GM19240 (cell line): ENCODE measurements around the gene CELF3.

ENCODE experiments used
- DNase-seq: peaks from one replicate; pipeline ENCODE4 v3.0.0; 2011; ENCODE audit warnings: low spot score; ENCODE audit not compliant: insufficient read length

CELF3 gene

DNA sequence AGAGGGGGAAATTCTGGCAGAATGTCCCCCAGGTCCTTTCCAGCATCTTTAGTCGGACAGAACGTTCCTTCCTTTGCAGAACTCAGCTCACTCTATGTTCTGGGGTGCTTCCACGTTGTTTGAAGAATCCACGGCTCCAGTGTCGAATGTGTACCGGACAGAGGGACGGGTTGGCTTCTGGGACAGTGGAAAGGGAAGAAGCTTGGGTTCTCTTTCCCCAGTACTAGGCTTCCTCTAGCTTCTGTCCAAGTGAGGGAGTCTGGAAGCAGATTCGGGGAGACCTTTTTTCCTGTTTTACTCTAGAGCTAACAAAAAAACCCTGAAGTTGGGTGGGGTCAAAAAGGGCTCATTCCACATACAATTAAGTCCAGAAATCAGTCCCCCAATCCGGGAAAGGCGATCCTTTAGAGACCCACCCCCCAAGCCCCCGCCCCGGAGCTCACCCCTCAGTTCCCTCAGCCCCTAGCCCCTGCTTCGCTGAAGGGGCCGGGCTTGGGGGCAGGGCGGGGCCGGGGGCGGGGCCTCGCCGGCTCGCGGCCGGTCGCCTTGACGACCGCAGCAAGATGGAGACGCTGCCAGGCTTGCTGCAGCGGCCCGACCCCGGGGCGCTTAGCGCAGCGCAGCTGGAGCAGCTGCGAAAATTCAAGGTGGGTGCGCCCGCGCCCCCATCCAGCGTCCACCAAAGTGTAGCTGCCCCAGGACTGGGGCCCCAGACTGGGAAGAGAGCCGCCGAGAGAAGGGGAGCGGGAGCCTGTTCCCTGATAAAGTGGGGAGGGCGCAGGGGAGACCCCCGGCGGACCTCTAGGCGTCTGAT is 4.6 kb upstream of the CELF3 start, which contains the start of gene RIIAD1:
TSS of gene RIIAD1 (plus strand) at position 549 of the 814 bp plus-strand sequence. CDS start at position 564, 15 bp downstream.
- DNase-seq: peak; percentile 93

DNA sequence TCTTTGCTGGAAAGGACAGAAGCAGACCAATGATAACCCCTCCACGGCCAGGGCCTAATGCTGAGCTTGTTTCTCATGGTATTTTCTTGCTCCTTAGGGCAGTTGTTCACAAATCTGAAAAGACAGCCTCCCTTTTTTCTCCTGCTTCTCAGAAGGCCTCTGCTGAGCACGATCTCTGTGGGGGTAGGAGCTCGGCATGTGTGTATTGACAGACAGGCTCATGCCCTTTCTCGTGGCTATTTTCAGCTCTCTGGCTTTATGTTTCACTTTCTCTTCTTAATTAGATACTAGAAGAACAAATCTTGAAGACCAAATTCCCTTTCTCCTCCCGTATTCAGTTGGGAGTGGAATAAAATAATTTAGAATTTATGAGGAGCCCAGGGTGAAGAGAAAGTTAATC is 4.0 kb upstream of the CELF3 start:
- peak; percentile 68 for DNase-seq

DNA sequence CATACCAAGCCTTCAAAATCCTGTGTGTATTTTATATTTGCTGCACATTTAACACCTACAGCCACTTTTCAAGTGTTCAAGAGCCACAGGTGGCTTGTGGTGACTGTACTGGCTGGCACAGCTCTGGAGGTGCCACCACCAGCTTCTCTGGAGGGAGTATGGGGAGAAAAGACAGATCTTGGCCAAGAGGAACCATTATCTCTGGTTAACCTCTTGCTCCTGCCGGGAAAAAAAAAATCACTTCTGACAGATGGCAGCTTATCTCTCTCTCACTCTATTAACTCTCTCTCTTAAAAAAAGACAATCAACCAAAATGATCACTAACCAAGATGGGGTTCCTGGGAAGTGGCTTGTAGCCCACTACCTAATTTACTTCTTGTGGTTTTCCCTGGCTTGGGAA is 3.5 kb upstream of the CELF3 start:
- no peak for DNase-seq

DNA sequence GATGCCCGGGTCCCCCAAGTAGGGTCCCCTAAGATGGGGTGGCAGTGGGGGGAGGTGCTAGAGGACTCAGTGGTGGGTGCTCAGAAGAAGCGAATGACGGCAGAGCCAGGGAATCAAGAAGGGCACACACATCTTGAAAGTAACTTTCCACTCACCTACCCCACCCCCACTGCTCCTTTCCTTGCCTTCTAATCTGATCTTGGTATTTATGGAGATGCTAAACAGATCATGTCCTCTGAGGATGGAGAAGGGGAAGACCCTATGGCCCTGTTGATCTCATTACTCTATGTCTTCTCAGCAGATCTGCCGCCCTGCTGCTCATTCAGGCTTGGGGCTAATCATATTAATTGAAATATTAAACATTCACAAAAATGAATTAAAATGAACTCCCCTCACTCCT is 2.1 kb upstream of the CELF3 start:
- no peak for DNase-seq

DNA sequence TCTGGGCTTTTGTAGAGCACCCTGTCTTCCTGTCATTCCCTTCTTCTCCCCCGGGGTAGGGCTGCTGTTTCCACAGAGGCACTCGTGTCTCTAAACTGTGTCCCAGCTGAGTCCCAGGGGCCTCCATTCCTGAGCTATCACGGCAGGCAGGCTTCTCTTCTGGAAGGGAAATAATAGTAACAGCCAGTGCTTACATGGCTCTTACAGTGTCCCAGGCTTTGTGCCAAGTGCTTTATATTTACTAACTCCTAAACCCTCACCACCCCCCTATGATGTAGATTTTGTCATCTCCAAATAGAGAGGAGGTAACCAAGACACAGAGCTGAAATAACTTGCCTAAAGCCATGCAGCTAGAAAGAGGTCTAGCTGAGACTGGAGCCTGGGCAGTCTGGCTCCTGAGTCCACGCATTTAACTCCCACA is 1.4 kb upstream of the CELF3 start:
- DNase-seq: no peak

DNA sequence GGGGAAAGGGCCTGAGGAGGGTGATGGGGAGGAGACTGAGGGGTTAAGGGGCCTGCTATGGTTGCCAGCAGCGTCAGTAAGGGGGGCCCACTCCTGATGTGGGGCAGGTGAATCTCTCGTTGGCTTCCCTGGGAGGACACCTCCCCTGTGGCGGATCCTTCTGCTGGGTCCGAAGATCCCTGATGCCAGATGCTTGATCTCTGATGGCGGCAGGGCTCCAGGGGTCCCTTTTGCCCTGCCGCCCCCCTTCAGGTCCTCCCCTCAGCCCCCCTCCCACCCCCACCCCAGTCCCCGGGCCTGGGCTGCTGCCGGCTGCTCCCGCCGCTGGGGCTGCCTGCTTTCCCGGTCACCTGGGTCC is 219 bp downstream of the CELF3 start:
- DNase-seq: no peak

DNA sequence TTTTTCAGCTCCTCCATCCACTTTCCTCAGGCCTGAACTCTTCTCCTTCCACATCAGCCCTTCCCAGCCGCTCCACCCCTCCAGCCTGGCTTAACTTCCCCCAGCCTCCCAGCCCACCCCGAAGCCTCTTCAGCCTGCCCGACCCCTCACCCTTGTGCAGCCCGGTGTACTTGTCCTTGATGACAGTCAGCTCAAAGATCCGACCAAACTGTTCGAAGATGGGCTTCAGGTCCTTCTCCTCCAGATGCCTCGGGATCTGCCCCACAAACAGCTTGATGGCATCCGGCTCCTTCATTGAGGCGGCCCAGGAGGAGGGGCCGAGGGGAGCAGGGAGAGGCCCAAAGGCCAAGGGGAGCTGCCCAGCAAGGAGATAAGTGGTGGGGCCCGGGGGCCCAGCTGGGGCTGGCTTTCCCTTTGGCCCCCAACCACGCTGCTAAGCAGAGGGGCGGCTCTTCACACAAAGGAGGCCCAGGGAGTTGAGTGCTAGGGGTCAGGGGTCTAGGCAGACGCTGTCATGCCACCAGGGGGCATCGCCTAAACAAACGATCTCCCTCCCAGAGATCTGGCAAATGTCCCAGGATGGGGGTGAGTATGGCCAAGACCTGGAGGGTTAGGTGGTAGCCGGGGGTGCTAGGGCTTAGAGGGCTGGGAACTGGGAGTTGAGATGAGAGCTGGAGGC is 738 bp downstream of the CELF3 start:
- no peak for DNase-seq

DNA sequence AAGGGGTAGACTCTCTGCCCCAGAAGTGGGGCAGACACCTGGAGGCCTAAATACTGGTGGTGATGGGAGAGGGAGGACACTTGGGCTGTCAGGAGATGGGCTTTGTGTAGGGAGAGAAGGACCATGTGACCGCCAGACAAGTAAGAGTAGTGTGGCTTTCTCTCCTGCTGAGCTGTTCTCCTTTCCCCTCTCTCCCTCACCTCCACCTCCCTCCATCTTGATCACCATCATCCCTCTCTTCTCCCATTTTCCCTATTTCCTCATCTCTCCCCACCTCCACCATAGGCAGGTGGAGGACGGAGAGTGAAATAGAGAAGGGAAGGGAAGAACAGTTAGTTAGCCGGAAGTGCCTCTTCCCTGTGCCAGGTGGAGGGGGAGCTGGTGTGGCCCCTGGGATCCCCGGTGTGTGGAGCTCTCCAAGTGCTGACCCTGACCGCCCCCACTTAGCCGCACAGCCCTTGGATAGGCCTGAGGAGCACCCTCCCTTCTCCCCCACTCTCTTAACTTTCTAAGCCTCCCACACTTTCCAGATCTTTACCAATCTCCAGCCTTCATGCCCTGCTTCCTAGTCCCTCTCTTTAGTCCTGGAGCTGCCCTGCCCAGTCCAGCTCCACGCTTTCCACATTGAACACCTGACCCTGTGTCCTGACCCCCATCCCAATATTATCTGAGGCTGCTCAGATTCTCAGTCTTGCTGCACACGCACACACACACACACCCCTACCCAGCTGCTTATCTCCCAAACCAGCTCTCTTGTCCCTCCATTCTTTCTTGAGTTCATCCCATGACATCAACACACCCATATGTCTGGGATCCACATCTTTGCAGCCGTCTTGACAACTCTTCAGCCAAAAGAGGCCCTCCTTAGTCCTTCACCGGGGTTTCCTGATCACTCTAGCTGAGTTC is 1.5 kb downstream of the CELF3 start:
- no peak for DNase-seq

DNA sequence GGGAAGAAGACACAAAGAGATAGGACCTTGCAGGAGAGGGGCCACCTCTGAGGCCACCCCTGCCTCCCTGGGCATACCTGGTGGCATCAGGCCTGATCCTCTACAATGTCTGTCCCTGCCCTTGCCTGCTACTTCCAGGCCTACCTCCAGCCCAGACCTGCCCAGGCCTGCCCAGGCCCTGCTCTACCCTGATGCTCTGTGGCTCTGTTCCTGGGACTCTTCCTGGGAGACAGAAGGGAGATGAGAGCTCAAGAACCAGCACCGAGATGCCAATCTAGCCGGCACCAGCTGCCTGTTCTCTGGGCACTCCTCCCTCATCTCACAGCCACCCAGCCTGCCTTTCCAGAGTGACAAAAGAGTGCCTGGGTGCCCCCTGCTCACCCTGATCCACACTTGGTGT is 2.7 kb downstream of the CELF3 start:
- DNase-seq: no peak

DNA sequence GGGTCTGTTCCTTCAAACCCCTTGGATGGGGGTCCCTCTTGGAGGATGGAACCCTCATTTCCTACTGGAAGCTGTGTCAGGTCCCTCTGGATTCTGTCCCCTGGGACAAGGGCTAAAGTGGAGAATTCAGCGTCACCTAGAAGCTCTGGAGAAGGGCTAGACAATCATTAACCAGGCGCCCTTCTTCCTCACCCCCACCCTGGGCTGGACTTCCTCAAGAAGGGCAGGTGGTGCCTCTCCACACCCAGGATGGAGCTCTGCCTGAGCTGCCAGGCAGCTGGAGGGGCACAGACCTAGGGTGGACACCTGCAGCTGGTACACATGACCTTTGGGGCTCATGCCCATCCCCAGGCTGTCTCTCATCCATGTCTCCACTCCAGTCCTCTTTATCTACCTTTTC is 3.6 kb downstream of the CELF3 start:
- no peak for DNase-seq

DNA sequence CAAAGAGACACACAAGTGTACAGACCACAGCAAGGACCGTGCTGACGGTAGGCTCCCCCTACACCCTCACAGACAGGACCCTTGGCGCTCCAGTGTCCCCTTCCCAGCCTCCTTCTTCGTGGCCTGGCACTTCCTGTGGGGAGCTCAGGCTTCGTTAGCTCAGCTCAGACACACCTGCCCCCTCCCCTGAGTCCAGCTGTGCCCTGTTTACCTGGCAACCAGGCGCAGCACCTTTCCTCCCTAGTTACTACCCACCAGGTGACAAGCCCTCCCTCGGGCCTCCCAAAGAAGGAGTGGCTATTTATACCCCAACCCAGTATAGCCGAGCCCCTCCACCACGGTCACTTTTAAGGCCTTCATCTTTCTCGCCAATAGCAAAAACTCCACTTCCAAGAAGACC is 4.7 kb downstream of the CELF3 start:
- DNase-seq: no peak

DNA sequence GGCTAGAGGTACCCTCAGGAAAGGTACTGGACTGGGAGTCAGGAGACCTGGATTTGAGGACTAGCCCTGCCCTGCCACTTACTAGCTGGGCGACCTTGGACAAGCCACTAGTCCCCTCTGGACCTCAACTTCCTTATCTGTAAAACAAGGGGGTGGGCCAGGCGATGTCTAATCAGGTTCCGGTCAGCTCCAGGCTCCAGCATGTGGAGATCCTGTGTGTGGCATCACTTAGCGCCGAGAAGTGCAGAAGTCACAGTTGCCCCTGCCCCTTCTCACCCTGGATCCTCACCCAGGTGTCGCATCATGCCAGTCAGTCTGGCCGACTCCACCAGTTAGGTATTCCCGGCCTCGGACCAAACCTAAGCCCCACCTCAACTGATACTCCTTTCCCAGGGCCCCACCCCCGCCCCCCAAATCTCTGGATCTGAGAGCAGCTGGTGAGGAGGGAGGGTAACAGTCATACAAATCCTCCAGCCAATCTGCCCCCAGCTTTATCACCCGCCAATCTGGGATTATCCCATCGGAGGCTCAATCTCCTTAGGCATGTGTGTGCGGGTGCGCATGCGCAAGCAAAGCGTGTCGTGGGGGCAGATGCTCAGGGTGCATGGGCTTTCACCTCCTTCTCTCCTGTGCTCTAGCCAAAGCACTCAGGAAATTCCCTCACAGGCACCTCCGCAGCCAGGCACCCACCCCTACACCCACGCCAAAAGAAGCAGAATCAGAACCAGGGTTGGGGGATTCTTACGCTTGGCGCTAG is 5.4 kb downstream of the CELF3 start:
- DNase-seq: no peak

DNA sequence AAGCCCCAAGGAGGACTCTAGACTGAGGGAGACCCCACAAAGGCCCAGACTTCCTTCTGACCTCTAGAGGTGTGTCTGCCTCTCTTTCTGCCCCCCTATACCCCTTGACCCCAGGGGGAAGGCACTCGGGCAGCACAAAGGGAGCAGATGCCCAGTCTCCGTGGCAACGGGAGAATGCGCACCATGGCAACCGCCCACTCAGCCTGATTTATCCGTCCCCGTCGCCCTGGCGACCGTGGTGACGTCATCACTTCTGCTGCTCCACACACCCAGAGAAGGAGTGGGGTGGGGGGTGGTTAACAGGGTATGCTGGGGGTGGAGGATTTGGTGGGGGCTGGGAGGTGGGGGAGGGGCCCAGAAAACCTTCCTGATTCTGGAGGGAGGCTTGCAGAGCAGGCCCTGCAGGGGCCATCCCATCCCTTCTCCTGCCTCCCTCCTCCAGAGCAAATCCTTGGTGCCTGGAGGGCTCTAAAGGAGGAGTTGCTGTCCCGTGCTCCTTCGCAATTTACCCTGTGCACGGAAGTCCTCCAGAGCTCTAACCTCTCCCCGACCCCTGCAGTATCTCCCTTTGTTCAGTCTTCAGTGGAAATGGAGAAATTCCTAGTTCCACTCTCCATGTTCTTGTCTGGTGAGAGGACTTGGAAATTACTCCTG is 6.3 kb downstream of the CELF3 start:
- no peak for DNase-seq

DNA sequence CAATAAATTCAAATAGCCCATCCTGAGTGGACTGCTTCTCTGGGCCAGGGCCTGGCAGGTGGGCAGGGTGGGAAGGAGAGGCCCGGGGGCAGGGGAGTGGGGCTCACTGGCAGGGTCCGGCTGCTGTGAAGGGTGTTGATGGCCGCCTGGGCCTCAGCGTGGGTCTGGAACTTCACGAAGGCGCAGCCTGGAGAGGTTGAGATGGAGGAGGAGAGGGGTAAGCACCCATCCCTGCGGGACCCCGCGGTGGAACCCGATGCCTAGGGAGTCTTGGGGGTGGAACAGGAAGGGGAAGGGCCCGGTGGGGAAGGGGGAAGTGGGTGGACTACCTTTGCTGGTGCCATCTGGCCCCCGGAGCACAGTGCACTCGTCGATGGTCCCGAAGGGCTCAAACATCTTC is 7.7 kb downstream of the CELF3 start:
- DNase-seq: no peak

DNA sequence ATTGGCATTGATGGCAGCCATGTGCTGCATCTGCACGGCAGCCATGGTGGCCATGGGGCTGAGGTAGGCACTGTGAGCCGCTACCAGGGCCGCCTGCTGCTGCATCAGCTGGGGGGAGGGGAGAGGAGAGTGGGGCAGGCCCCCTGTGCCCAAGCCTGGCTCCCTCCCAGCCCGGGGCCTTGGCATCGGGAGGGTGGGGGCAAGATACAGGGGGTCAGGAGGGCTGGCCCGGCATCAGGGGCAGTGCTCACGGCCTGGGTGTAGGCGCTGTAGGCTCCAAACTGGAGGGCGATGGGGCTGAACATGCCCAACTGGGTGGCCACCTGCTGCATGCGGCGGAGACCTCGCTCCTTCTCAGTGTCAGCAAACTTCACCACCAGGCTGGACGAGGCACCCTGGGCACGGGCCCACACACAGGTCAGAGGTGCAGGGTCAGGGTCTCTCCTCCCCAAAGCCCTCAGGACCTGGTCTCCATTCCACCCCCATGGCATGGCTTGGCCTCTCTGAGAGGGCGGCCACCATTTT is 9.0 kb downstream of the CELF3 start:
- no peak for DNase-seq

DNA sequence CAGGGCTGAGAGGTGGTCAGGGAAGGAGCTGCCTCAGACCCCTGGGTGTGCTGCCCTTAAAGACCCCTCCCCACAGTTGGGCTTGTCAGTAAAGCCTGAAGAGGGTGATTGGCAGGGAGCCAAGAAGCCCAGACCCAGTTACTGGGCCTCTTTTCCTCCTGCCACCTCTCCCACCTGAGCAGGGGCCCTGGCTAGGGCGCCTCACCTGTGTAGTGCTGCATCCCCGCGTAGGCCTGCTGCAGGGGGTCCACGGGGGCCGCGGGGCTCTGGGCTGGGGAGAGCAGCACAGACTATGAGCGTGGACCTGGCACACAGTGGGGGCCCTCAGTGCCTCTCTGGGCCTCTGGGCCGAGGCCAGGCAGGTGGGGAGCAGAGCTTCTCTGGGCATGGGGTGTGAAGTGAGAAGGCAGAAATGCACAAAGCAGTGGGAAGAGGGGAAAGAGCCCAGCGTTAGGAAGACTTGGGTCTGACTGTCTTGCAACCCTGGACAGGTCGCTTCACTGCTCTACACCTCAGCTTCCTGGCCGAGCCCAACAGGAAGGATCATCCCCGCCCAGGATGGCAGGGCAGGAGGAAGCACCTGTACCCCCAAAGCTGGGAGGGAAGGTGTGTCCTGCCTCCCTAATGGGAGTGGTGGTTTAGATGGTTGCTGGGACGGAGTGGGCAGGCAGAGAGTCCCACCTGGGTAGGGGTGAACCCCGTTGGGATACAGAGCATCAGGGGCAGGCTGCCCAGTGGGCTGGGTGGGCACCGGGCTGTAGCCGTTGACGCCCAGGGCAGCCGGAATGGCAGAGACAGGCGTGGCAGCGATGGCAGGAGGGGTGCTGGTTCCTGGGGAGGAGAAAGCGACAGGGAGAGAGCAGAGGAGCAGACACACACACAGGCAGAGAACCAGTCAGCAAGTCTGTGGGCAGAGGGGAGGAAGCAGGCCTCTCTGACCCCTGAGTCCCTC is 9.9 kb downstream of the CELF3 start:
- no peak for DNase-seq

DNA sequence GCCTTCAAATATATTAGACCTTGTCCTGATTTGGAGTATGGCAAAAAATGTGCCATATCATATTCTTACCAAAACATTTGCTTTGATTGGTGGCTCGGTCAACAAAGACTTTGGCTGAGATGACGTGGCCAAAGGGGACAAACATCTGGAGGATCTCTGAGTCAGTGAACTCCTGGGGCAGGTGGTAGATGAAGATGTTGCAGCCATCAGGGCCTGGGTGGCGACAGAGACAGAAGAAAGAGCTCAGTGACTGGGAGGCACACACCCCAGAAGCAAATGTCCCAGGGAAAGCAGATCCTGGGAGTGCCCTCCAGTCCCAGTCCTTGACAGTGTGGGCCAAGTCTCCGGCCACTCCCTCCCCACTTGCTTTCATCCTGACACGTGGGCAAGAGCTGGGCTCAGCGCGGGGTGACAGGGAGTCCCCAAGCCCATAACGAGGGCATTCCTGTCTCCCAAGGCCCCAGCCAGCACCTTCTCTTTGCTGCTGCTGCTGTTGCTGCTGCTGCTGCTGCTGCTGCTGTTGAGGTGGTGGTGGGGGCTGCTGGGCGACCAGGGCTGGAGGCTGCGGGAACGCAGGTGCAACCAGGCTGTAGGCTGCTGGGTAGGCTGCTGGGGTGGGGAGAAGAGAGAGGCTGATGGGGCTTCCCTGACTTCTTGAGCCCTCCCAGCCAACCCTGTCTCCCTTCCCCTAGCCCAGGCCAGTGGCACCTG is 10.7 kb downstream of the CELF3 start:
- no peak for DNase-seq

DNA sequence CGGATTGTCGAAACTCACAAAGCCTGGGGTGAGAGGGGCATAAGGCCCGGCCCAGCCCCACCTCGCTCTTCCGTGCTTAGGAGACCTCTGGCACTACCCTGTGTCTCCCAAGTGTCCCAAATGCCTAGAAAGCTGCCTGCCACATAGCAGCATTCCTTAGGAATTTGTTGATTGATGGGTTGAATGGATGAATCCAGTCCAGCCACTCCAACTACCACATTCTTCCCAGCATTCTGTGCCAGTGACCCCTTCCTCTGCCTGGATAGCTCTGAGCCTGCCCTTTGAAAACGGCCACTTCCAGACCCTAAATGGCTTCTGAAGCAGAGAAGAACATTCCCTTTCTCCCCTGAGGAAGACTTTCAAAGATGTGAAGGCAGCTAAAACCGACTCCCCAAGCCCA is 11.5 kb downstream of the CELF3 start:
- no peak for DNase-seq

DNA sequence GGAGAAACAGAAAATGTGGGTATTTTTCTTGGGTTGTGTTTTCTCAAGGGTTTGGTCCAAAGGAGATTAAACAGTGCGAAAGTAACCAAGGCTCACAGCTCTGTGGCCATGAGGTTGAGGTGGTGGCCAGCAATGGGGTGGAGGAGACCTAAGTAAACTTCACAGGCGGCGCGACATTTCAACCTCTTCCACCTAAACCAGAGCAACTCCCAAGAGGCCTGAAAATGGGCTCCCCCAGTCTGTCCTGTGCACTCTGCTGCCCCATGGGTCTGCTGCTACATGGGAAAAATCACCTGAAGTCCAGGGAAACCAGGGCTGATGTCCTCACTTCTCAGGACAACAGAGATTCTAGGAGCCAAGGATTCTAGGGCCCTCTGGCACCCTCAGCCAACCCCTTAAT is 12.4 kb downstream of the CELF3 start:
- no peak for DNase-seq
